DMS153 treated with DMSO at 0.1 percent for 48 hours (cell line): ENCODE data around the gene LSP1.

Experiments used
- DNase-seq: peaks from one replicate; lab custom pipeline; 2025; ENCODE audit not compliant: unreplicated experiment; lab: John Stamatoyannopoulos, UW

Gene LSP1

DNA sequence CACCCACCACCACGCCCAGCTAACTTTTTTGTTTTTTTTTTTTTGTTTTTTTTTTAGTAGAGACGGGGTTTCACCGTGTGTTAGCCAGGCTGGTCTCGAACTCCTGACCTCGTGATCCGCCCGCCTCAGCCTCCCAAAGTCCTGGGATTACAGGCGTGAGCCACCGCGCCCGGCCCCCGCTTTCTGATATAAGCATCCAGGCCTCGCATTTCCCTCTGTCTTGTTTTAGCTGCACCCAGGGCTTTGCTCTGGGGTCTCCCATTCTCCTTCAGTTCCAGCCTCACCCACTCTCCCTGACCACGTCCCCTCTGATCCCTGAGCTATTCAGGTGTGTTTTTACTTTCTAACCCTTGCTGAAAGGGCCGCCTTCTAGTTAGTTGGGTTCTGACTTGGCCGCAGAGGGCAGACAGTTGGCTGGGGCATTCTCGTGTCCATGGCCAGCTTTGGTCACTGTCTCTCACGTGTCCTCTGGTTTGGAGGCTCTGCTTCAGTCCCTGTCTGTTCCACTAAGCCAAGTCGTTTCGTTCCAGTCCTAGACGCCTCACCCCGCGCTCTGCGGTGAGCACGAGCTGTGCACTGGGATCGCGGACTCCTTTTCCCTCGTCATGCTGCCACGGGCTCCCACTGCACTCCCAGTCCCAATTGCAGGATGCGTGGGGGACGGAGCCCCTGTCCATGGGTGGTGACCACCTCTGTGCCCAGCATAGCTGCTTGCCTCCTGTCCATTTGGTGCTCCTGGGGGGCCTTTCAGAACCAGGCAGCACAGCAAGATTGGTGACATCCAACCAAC is 60.6 kb downstream of the LSP1 start:
- no peak for DNase-seq

DNA sequence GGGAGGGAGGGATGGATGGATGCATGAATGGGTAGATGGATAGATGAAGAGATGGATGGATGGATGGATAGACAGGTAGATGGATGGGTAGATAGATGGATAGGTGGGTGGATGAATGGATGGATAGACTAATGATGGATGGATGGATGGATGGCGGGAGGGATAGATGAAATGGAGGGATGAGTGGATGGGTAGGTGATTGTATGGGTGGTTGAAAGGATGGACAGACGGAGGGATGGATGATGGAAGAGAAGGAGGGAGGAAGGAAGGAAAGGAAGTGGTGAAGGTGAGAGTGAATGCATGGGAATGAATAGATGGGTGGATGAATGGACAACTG is 62.9 kb downstream of the LSP1 start:
- DNase-seq: no peak

DNA sequence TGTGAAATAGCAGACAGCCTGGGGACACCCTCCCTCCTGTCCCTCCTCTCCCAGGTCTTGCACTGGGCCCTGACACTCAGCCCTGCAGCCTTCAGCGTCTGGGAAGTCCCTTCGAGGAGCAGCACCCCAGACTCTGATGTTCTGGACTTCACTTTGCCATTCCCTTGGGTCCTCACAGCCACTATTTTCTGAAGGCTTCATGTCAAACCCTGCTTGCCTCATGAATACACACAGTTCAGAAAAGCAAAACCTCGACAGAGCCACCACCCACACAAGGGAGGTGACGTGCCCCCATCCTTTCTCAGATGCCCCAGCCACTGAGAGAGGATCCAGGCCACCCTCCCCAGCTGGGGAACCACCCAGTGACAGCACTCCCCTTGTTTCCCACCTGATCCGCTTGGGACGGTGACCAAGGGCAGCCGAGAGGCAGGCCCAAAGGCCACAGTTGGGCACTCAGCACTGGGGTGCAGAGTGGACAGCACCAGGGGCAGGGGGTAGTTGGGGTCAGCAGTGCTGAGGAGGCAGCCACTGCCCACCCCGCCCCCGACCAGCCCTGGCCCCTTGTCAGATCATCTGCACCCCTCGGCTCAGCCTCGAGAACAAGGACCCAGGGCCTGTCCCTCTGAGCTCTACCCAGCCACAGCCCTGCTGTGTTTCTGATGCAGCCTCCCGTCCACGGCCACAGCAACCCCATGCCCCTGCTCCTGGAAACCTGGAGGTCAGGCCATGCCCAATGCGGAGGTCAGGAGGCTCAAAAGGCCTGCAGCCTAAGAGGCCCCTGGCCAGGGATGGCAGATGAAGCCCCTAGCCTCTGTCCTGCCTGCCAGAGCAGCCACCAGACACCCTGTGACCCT is 63.5 kb downstream of the LSP1 start:
- no peak for DNase-seq

DNA sequence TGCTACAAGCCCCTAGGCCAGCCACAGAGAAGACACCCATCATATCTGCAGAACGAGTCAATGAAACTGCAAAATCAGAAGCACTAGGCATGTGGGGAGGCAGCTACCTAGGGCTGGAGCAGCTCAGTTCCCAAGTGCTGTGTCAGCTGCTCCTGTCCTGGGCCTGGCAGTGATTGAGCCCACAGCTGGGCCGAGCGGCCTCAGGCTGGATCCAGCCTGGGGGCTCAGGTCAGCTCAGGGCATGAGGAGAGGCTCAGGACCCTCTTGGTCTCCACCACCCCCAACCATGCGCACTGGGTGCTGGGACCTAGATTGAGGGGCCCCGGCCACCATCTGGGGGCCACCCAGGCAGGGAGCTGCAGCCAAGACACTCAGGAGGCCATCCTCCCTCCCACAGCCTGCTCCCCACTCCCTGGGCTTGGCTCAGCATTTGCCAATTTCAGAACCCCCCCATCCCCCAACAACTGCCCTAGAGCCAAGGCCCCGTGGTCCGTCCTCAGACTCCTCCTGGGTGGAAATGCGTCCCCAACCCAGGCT is 64.2 kb downstream of the LSP1 start:
- no peak for DNase-seq

DNA sequence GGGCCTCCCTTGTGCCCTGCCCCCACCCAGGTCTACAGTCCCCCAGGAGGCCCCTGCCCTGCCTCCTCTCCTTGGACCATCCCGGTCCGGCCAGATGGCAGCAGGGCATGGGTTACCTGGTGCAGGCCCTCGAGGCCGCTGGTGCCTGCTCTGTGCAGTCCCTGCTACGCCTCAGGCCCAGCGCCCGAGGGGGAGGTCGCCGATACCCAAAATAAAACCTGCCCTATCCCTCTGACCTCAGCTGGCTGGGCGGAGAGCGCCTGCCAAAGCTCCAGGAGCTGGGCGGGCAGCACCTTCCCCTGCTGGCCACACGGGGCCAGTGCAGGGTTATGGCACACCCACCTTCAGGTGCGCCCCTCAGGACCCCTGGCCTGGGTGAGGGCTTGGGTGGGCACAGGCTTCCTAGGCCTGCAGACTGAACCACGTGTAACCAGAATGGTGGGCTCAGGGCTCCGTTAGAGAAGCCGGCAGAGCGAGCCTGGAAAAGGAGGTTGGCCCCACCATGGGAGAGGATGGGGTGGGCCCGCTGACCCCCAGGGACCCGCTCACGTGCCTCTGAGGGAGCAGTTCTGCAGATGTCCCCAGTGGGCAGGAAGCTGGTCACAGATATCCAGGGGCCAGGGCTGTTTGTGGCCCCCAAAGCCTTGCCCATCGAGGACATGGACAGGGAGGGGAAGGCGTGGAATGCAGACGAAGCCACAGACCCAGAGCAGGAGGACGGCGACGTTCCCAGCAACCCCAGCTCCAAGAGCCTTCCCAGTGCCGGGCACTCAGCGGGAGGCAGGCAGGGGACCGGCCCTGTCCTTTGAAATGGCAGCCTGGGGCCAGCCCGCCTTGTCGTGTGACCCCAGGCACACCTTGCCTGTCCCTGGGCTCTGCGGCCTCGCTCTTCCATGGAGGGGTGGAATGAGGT is 64.9 kb downstream of the LSP1 start:
- no peak for DNase-seq

DNA sequence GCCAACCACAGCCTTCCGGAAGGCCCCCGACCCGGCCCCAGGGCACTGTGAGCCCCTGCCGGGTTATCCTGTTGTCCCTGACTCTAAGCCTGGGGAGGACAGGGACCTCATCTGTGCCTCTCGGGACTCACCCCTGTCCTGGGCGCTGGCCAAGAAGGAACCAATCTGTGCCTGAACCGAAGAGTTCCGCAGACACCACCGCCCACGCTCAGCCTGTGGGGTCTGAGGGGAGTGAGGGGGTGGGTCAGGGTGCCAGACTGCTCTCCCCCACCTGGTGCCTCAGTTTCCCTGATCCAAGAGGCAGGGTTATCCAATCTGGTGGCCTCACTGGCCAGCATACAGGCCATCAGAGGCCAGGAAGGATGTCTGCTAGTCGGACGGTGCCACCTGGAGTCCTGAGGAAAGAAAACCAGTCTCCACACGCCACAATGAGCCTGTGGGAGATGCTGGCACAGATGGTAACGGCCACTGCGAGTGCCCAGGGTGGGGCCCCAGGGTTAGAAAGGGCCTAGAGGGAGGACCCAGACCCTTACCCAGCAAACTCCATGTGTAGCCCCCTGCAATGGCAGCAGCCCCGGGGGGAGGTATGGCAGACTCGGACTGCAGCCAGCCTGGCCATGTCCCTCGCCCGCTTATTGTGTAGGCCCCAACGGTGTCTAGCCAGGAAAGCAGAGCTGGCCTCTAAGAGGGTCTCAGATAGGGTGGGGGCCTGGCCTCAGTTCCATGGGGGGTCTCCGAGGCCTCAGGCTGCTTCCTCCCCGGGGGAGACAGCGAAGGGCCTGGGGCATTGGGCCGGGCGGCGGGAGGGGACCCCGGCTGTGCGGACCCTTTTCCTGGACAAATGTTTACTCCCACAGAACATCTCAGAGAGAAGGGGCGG is 65.8 kb downstream of the LSP1 start:
- no peak for DNase-seq

DNA sequence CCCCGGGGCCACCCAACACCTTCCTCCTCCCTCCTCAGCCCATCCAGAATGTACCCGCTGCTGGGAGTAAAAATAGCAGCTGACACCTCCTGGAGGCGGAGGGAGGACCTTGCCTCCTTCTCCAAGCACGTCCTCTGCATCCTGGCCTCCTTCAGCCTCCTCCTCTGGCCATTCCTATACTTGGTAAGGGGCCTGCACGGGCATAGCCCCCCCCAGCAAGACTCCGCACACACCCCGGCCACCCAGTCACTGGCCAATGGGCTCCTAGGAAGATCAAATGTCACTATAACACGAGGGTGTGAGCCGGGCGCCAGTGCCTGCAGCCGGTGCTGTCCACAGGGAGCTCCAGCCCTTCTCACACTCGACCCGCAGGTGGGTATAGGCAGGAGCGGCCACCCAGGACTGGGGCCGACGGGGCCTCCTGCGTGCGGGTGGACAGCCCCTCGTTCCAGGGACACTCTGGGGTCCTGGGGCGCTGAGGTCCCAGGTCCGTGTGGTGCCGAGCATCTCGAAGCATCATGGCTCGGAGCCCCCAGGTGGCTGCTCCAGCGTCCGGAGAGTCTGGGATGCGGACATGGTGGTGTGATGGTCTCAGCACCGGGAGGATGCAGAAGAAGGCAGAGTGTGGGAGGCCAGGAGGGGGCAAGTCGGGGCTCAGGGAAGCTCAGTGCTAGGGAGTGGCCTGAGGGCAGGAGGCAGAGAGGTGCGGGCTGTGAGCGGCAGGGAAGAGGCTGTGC is 66.7 kb downstream of the LSP1 start, which contains the start of gene TNNT3:
TSS of gene TNNT3 (plus strand) at position 313 of the 737 bp plus-strand sequence. CDS start 3,172 bp downstream, outside the sequence.
- DNase-seq: no peak

DNA sequence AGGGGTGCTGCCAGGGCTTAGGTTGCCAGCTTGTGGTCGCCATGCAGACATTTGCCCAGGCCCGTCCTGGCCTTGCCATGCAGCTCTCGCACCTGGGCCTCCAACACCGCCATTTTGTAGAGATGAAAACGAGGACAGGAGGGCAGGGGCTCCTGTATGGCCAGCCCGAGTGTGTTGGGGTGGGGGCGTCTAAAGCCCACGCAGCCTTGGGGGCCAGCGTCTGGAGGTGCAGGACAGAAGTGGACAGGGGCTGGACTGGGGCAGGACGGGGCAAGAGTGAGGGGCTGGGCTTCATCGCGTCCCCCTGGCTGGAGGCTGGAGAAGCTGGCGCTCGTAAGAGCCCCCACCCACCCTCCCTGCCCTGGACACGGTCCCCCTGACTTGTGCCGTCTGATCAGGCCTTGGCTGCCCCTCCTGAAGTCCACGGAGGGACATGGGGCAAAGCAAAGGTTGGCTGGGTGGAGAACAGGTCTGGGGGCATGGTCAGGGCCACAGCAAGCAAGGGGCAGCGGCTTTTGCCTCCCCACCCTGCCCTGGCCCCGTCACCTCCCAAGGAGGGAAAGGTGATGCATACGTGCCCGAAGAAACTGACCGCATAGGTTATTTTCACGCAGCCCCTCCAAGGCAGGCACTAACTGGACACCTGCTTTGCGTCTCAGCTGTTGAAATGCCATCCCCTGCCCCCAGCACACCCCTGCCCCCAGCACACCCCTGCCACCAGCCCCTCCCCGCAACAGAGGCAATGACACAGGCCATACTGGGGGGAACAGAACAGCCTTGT is 67.4 kb downstream of the LSP1 start:
- DNase-seq: no peak

DNA sequence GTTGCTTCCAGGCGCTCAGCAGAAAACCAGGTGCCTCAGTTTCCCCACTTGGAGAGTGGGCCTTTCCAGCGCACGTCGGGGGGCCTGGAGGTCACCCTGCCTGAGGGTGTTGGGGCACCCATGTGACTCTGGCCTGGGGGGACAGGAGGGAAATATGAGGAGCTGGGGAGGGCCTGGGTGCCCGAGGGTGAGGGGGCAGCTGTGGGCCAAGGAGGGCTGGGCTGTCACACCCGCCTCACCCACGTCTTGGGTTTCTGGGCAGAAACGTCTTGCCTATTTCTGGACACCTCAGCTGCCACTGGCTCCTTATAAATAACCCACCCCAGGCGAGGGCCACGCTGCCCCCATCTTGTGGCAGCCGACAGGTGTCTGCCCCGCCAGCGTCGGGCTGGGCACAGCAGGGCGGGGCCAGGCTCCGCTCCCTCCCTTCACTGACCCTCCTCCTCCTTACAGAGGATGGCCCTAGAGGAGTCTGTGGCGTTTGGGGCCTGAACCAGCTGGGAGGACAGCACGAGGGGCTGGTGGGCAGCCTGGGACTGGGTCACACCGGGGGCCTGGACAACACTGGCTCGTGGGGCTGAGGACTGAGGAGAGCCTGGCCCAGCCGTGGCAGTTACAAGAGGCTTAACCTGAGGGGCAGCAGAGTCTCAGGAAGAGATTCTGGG is 68.2 kb downstream of the LSP1 start:
- DNase-seq: no peak

DNA sequence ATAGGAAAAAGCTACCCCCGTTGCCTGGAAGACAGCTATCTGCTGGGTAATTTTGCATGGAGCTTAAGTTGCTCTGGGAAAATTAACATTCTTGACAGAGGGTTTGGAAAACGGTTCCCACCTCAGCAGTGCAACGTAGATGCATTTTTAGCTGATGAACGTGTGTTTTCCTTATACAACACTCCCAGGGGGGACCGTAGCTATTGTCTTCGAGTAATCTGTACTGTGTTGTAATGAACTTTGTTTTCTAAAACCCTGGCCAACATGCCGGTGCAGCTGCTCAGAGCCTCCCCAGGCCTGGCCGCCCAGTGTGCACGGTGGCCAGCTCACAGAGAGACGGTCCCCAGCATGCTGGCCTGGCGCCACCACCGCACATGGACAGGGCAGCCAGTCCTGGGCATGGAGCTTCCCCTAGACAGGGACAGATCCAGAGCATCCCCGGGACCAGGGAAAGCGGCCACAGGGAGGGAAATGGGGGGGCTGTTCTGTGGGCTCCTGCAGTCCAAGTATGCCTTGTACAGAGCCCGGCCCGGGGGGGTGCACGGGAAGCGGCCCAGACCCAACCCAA is 68.8 kb downstream of the LSP1 start:
- DNase-seq: no peak

DNA sequence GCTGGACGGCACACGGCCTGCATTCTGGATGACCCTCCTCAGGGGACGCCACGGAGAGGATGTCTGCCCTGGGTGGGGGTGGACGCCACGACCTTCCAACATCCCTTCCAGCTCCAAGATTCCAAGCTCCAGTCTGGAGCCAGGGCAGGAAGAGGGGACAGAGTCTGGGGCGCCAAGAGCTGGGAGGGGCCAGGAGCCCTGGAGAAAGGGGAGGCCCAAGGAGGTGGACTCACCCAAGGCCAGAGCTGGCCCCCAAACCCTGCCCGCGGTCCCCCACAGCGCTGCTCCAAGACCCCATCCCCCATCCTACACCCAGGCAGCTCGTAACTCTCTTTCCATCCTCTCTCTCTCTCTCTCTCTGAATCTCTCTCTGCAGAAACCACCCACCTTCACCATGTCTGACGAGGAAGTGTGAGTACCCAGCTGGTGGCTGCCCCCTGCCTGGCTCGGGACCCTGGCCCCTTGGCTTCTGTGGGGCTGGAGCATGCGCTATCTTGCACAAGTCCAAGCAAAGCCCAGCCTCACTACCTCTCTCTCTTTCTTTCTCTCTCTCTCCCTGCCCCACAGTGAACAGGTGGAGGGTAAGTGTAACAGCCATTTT is 69.7 kb downstream of the LSP1 start:
- no peak for DNase-seq

DNA sequence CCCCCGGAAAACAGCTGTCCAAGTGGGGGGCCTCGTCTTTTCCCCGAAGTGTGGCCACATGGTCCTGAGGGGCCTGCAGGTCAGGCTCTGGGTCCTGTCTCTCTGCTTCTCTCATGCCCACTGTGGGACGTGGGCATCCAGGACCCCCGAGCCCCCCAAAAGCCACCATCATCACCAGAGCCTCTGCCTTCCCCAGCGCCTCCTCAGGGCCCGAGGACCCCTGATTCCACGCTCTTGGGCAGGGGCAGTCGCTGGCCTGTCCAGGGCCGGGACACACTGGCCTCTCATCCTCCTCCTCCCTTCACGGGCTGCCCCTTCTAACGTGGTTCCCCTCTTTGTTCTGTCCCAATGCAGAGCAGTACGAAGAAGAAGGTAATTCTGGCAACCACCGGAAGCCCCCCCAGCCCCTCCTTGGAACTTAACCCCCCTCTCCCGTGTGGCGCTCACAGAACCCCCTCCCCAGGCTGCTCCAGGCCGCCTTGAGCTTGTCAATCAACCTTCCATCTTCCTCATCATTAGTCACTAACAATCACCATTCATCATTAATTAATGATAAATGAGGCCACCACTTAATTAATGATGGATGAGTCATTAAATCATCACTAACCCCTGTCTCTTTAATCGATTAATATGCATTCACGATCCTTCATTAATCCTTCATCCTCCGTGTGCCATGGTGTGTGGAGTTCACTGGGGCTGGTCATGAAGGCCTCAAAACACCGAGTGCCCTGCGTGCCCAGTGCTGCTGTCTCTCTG is 70.5 kb downstream of the LSP1 start:
- no peak for DNase-seq

DNA sequence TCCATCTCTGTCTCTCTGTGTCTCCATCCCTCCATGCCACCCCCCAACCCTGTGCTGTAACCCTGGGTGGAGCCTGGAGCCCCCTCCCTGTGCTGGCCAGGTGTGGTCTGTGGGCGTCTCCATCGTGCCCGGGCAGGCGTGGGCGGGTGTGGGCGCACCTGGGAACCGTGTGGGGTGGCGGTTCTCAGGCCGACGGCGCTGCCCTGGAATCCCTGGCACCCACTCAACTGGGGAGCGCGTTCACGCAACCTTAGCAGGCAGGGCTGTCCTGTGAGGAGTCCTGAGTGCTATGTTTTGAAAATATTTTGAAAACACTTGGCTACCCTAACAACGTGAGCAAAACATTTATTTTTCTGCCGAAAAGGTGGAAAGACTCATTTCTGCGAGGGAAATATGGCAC is 71.3 kb downstream of the LSP1 start:
- DNase-seq: no peak

DNA sequence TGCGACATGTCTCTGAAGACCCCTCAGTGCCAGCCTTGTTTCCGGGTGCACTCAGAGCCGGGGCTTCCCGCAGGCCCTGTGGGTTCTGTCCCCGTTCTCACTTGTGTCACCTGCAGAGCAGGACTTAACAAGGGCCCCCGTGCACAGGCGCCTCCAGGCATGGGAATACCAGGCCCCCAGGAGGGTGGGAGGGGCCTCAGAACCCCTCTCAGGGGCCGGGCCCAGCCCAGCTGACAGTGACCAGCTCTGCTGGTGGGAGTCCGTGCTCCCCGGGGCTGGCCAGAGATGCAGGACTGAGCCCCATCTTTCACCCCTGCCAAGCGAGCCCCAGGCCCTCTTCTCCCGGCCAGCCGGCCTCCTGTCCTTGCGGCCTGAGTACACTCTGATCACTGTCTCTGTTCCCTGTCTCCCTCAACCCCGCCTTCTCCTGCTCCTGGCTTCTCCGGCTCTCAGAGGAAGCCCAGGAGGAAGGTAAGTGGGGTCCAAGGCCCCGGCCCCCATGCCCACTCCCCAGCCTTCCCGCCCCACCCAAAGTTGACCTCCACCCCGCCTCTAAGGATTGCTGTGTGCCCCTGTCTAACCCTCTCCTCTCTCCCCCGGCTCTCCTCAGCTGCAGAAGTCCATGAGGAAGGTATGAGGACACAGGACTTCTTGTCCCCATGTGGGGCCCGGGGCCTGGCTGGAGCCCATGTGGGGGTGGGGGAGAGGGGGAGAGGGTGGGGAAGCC is 71.9 kb downstream of the LSP1 start:
- no peak for DNase-seq

DNA sequence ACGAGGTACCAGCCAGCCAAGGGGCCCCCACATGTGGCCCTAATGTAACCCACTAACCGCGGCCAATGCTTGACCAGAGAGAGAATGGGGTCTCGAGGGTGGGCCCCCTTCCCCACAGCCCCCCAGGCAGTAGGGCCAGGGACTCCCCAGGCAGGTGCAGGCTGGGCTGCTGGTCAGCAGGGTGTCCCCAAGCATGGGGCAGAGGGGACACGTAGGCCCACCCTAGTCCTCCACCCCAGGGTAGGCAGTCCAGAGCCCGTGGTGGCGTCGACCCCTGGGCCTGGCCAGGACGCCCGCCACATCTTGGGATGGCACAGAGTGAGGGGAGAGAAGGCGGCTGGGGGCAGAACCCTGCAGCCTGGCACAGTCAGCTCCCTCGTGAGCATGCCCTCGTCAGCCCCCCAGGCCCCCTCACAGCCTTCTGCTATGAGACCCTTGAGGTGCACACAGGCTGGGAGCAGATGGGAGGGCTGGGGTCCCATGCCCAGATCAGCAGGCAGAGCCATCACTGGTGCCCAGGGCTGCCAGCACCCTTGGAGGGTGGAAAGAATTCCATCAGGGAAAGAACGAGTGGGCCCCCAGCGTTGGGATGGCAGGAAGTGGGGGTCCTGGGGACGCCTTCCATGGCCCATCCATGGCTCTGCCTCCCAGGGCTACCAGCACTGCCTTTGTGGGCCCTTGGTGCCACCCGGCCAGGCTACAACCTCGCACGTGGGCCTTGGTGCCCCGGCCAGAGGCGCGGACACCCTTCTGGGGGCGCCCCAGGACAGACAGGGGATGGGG is 72.7 kb downstream of the LSP1 start:
- no peak for DNase-seq
